GM19468 (cell line): ENCODE results near the gene VASH2.
"Not testable (repeated sequence)": the region's sequence is repeated elsewhere in the genome, so short reads cannot be mapped to it uniquely, and the experiment has no call there.

Experiments
- ATAC-seq: cut with Tn5 transposase; IDR thresholded peaks from one replicate; pipeline ENCODE4 v1.9.1; 2021; ENCODE audit warnings: mild to moderate bottlenecking, moderate library complexity, moderate number of reproducible peaks; ENCODE audit not compliant: unreplicated experiment; ENCODE audit errors: extremely low read depth

VASH2 gene

DNA sequence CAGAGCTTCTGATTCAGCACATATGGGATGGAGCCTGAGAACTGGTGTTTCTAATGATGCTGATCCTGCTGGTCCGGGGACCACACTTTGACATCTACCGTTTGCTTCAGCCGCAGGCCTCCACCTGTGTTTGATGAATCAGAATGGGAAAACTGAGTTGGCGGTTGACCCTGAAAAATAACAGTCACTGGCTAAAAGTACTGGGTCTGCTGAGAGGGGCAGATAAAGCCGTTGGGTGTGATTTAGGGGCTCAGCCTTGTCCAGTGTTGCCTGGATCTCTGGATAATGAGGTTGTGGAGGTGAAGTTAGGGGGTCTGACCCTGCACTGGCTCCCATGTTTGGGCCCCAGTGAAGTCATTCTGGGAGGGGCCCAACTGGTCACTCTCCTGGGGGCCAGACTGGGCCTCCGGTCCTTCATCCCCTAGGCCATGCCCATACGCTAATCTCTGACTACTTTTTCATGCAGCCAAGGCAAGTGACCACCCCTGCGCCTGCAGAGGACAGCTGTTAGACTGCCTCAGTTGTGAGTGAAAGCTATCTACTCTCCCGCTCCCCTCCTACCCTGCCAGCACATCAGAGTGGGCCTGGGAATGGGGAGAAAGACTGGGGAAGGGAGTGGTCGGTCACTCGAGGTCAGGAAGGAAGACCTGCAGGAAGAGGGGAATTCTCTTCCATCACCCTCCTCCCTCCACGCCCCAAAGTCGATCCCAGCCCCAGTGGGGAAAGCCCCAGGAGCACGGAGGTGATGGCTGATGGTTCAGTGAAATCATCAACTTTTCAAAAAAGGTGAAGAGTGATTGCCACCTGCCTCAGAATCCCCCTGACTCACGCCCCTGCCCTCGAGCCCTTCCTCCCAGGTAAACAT is 27.7 kb downstream of the VASH2 start:
- ATAC-seq, result peak; percentile 24

DNA sequence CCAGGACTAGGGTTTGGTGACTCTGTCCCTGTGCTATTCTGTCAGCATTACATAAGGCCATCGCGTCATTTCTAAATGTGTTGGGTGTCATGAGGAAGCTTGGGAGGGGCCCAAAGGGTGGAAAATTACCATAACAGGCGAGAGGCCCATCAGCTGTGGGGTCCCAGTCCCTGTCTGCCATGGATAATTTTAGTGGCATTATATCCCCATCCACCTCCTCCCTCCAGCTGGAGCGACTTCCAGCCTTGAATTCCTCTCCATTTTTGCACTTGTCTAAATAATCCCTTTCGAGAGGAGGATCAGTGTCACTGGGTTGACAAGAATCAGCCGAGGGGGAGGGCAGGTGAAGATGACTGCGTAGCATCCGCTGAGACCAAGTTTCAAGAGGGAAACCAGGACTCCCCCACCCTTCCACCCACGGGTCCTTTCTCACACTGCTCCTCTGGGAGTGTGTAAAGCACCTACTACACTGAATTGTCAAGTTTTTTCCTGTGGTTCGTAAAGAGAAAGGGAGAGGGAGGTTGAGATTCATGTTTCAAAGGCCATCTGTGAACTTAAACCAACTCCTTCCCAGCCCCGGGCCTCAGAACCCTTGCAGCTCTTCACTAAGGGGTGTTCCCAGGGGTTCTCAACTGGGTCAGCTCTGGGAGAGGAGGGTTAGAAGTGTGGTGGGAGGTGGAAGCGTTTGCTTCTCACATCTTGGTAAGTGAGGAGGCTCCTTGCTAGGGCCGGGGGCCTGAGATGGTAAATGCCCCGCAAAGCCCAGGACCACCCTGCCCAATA is 29.2 kb downstream of the VASH2 start:
- peak; percentile 17 for ATAC-seq

DNA sequence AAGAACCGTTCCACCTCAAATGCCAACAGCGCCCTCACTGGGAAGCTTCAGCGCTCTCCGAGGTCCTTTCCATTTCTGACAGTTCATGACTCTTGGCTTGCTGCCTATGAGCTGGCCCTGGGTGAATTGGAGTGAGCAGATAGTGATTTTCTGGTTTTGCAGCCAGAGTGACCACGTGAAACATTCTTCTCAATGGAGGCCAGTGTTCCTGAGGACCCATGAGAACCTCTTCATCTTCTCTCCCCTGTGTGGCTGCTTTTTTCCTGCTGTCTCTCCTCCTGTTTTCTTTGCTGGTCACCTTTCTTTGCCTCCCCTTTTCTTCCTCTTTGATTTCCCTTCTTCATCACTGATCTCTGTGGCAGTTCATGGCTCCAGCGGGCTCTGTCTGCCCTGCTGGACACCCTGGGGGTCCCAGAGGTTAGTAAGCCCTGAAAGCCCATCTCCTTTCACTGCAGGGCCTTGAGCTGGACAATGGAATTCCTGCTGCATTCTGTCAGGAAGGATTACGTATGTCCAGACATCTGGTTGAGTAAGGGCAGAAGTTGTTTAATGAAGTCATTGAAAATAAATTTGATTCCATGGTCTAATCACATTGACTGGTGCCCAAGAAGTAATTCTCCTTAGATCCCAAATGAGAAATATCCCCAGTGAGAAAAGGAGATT is 29.9 kb downstream of the VASH2 start:
- ATAC-seq, result no peak

DNA sequence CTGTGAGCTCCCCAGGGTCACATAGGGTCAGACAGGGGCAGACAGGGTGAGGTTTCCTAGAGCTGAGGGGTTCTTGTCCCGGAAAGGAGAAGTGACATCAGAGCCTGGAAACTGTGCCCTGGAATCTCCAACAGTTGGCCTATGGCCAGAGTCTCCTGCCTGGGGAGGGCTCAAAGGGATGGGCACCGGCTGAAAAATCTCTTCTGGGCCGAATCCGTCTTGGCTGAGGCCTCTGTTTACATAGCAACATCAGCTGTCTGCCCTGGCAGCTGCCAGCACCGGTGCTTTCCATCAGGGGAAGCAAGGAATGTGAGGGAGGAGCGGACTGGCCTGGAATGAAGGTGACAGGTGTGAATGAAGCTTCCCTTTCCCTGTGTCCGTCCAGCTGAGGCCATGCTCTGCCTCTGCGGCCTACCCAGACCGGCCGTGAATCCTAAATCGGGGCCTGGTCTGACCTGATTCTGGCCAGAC is 30.7 kb downstream of the VASH2 start:
- ATAC-seq, result no peak

DNA sequence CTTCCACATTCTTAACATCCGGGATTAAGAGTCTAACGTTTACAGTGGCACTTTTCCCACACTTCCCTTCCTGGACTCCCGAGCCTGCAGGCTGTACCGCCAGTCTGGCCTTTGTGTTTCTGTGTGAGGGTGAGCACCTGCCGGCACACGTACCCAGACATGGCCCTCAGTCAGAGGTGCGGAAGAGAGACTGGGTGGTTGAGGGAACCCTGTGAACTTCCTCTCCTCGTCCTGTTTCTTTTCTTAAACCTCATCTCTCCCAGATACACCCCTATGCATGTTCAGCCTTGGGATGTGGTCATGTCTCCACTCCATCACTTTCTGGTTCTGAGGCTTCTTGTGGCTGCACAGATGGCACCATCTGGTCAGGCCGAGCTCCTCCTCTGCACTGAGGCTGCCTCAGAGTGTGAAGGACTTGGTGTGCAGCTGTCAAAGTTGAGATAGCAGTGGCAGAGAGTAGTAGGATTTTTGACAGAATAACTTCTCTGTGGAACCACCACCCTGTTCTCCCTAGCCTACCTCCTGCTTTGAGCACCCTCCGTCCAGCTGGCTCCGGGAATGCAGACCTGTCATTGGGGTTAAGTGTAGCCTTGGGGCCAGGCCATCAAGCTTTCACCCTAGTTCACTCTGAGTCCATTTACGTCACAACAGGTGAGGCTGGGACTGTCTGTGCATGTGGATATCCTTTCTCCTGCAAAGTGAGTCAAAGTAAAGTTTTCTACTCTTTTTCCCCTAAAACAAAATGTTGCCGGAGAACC is 31.4 kb downstream of the VASH2 start:
- peak; percentile 75 for ATAC-seq

DNA sequence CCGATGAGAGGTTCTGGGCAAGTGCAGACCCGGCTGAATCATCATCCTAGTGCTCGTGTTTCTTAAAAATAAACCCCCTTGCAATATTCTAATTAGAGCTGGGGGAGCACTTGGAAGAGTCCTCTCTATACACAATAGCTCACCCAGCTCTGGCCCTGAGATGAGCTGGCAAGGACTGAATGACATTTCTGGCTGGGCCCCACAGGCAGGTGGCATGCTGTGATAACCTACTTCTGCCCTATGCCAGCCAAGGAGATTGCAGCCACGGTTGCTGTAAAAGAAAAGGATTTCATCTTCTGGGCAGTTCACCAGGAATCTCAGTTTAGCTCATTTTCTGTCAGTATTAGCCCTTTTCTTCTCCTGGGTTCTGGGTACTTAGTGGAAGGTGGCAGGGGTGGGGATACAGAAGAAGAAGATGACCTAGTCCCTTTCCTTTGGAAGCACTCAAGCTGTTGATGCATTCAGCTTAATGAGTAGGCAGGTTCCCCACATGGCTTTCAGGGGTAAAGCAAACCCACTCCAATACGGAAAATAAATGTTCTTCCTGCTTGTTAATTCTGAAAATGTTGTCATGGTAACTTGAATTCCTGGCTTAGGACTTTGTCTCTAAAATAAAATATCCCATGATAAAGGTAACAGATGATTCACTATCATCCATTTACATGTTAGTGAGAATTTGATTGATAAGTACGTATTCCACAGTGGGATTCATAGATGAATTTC is 32.2 kb downstream of the VASH2 start:
- no peak for ATAC-seq

DNA sequence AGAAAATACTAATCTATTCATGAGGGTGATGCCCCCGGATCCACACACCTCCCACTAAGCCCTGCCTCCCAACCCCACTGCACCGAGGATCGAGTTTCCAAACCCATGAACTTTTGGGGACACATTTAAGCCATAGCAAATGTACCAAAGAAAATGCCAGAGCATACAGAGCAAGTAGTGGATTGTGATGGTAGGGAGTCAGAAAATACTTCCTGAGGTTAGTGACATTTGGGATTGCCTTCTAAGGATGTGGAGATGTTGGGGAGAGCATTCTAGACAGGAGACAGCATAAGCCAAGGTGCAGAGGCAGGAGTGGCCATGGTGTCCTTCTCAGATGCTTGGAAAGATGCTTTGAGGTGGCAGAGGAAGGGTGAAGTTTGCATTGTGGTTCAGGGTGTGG is 33.1 kb downstream of the VASH2 start:
- ATAC-seq, result no peak

DNA sequence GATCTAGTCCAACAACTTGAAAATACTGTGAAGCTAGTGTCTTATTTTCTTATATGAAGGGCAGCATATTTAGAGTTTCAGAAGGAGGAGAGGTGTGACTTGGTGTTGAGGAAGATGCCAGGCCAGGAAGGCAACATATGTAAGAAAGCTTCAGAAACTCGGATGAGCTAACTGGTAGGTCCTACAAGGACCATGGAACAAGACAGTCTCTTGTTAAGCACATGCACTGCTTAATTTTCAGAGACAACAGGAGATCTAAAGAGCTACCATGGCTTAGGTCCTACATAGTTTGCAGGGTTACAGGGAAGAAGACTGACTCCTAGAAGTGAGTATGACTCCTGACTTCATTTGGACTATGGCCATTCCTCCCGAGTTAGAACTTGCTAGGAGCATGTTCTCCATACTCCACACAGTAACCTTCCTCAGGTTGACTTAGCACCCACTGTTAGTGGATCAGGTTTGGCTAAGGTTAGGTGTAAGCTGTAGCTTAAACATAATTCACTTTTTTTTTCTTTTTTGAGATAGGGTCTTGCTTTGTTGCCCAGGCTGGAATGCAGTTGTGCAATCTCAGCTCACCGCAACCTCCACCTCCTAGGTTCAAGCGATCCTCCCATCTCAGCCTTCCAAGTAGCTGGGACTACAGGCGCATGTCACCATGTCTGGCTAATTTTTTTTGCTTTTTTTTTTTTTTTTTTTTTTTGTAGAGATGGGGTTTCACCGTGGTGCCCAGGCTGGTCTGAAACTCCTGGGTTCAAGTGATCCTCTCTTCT is 34.4 kb downstream of the VASH2 start:
- ATAC-seq, result no peak

DNA sequence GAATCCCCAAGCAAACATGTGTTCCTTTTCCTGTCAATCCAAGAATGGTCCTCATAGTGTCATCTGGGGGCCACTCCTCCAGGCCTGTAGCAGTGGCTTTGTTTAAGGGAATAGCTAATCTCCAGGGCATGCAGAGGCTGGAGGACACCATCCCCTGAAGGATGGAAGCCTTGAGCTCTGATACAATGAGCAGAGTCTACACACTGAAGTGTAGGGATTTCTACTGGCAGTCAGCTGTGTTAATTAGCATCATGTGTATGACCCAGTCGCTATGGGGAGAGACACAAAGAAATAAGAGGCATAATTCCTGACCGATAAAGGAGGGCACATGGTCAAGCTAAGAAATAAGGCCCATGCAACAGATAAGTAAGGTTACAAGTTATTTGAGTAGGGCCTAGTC is 36.2 kb downstream of the VASH2 start:
- ATAC-seq, result no peak

DNA sequence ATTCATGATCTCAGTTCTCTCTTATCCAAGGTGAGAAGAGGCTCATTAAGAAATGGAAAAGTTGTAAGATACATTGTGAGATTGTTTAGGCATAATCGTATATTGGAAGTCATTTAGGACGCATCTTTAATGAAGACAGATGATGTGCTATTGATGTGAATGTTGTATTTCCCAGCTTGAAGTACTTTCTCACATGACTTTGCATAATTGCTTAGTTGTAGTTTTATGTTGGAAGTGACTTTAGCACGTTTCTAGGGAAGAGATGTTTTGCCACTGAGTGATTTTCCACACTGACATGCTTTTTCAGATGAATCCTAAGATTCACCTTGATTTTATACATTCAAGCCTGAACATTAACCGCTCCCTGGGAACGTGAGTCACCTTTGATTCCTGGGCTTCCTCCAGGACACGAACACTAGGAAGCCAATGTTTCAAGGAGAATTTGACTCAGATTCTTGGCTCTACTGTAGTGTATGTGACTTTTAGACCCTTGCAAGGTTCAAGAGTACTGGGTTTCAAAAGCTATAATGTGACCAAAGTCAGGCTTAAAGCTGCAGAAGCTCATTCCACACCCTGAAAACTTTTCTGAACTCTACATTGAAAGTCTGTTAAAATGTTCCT is 37.5 kb downstream of the VASH2 start:
- no peak for ATAC-seq

DNA sequence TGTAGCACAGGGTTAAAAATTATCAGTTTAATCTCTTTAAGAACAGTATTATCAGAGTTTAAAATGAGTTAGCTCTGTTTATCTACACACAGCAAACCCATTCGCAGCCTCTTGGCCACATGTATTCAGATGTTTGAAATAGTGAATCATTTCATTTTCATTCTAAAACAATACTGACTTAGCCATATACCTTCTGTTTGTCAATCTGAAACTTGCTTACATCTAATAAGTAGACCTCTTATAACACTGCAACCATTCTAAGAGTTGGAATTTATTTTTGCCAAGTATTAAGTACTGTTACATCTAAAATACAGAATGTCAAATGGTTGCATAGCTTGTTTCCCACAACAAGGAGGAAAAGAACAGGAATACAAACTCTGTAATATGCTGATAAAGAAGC is 39.9 kb downstream of the VASH2 start:
- no peak for ATAC-seq

DNA sequence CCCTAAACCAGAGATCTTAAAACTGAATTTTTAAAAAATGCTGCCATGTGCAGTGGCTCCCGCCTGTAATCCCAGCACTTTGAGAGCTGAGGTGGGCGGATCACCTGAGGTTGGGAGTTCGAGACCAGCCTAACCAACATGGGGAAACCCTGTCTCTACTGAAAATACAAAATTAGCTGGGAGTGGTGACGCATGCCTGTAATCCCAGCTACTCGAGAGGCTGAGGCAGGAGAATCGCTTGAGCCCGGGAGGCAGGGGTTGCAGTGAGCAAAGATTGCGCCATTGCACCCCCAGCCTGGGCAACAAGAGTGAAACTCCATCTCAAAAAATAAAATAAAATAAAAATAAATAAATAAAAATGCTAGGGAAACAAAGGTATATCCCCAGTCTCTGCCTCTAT is 43.6 kb downstream of the VASH2 start:
- not testable (repeated sequence) for ATAC-seq

DNA sequence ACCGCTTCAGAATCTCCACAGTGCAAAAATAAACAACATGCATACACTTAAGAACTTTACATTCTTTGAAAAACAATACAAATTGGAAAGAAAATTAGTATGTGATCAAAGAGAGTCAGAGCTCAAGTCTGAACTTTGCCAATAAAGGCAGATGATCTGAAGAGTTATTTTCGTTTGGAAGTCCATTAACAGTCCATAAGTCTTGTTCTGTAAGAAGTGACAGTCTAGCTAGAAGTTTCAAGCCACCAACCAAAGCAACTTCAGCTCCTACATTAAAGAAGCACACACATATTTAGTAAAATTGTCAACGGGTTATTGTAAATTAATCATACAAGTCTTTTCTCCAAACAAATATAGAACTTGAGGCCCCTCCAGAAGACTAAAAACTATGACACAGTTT is 44.6 kb downstream of the VASH2 start:
- no peak for ATAC-seq

DNA sequence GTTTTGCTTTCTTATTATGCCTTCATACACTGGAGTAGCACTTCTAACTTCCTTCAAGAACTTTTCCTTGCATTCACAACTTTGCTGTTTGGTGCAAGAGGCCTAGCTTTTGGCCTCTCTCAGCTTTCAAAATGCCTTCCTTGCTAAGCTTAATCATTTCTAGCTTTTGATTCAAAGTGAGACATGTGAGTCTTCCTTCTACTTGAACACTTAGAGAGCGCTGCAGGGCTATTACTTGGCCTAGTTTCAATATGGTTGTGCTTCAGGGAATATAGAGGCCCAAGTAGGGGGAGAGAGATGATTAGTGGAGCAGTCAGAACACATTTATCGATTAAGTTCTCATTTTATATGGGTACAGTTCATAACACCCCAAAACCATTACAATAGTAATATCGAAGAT is 52.9 kb downstream of the VASH2 start:
- no peak for ATAC-seq

DNA sequence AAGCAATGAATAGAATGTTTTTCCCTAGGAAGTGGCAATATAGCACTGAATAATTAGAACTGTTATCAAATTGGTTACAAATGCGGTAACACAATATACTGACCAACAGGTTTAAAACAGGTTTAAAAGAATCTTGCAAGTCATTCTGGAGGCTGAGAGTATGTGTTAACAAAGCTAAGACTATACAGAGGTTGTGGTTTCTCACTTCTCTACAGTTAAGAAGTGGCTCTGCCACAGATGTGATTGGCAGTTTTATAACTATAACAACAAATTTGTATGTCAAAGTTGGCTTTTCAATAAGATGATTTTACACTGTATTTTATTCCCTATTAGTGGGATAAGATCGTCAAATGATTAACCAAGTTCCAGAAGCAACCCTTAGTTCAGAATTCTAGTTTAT is 58.2 kb downstream of the VASH2 start:
- peak; percentile 45 for ATAC-seq

DNA sequence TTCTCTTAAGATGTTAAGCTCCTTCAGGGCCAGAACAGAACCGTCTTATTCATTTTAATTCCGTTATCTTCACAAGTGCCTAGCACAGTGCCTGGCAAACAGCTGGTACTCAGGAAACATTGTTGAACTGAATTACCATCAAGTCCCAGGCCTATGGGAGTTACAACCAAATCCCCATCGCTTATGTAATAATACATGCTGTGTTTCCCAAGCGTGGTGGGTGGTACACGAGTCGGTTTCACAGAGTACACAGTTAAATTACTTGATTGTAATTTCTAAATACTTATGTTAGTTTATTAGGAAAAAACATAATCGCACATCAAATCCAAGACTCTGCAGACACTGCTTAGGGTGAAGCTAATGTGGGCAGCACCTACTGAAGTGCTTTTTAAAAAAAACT is 64.3 kb downstream of the VASH2 start:
- no peak for ATAC-seq

DNA sequence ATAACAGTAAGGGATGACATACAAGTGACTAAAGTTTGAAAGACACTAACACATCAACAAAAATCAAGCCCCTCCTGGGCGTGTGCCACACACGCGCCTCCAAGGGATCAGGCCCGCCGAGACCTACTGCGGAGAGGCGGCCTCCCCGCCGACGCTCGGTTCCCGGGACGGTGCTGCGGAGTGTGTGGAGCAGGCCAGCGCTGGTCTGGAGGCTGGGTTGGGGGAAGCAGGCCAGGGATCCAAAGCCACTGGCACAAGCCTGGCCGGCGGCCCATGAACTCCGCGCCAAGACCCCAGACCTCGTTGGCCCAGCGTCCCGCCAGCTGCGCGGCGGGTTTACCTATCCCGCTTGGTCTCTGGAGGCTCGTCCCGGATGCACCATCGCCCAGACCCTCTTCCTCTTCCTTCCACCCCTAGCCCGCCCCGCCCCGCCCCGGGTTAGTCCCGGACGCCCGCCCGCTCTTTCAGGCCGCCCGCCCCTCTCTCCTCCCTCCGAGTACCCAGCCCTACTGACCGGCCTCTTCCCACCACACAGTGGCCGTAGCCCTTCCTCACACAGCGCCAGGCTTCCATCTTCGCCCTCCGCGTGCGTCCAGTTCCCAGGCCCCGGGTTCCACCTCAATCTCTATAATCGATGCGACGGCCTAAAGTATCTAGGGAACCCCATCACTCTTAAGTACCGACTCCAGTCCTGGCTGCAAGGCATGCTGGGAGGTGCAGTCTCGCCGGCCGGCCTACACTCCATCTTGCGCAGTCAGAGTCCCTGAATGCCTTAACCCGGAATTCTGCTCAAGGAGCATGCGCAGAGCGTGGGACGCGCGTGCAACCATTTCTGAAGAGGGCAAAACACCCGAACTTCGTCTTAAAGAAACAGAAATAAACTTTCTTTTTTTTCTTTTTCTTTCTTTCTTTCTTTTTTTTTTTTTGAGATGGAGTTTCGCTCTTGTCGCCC is 65.0 kb downstream of the VASH2 start, which contains the start of gene ANGEL2:
ANGEL2 (minus strand) TSS at position 769 of the 952 bp plus-strand sequence; CDS start at position 573, 196 bp downstream.
- peak; percentile 62 for ATAC-seq
